GM06990 (cell line): ENCODE data around the gene KRTAP5-2.

Experiments used
- DNase-seq: peaks from one replicate; pipeline ENCODE4 v3.0.0-alpha.2; 2011; ENCODE audit not compliant: insufficient read length; ENCODE audit errors: extremely low read depth
- H3K27me3 ChIP-seq: replicated peaks from 2 replicates; pipeline ENCODE4 v1.6.0; 2011; ENCODE audit warnings: low read length; ENCODE audit not compliant: control insufficient read depth, insufficient read depth
- H3K36me3 ChIP-seq: 2 replicates; pipeline ENCODE4 v1.5.1; 2011; ENCODE audit warnings: low read length; ENCODE audit not compliant: control insufficient read depth, insufficient read depth
- H3K4me3 ChIP-seq: replicated peaks from 2 replicates; pipeline ENCODE4 v1.5.1; 2011; ENCODE audit warnings: low read depth, mild to moderate bottlenecking, control low read depth, low read length
- TF ChIP-seq, protein P1 (sequence below): IDR thresholded peaks from 2 replicates; pipeline ENCODE4 v1.5.1; 2011; ENCODE audit warnings: low read length, control low read depth, mild to moderate bottlenecking, inconsistent platforms; ENCODE audit not compliant: insufficient read depth, poor library complexity, severe bottlenecking

Gene KRTAP5-2

DNA sequence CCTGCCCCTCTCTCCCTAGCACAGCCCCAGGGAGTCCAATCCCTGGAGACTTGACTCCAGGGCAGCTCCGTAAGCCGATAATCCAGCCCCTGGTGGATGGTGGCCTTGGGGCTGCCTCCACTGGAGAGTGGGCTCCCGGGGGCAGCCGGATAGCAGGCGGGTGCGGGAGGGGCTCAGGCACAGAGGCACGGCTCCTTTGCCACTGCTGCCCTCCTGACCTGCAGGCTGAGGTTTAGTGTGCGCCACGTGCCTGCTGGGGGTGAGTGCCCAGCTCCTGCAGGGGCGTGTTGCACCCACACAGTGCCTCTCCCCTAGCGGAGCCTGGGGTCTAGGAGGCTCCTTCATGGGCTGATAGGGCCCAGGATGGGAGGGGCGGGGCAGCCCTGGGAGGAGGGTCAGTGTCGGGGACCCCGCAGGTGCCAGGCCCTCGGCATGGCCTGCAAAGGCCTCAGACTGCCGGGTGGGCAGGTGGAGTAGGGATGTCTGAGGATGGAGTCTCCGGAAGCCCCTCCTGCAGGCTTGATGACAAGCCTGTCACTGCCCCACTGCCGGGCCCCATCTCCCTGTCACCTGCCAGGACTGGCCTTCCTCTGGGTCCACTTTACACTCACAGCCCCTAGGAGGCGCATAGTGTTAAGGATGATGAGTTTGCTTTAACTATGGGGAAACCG, 31.6 kb downstream of the KRTAP5-2 start:
- Histone ChIP-seq H3K36me3 (no peaks in the 10 kb centered on the region), H3K4me3 (no peak overlapping the region), H3K27me3 (no peaks in the 10 kb centered on the region; the same call in none of the 2 replicates)
- DNase-seq, result no peak
- TF ChIP-seq, protein P1, sequence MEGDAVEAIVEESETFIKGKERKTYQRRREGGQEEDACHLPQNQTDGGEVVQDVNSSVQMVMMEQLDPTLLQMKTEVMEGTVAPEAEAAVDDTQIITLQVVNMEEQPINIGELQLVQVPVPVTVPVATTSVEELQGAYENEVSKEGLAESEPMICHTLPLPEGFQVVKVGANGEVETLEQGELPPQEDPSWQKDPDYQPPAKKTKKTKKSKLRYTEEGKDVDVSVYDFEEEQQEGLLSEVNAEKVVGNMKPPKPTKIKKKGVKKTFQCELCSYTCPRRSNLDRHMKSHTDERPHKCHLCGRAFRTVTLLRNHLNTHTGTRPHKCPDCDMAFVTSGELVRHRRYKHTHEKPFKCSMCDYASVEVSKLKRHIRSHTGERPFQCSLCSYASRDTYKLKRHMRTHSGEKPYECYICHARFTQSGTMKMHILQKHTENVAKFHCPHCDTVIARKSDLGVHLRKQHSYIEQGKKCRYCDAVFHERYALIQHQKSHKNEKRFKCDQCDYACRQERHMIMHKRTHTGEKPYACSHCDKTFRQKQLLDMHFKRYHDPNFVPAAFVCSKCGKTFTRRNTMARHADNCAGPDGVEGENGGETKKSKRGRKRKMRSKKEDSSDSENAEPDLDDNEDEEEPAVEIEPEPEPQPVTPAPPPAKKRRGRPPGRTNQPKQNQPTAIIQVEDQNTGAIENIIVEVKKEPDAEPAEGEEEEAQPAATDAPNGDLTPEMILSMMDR, result peak; percentile 36

DNA sequence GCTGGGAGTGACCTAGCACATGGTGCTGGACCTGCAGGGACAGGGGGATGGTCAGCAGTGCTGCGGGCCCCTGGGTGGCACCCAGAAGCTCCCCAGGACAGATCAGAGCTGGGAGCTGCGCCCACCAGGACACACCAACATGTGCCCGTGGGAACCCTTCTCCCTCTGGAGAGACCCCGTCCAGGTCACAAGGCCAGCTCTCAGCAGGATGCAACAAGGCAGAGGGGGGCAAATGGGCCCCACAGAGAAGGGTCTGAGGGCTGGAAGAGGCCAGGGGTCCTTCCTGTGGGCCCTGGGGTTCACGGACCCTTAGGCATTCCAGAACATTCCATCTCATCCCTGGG, 32.2 kb downstream of the KRTAP5-2 start:
- Histone ChIP-seq H3K27me3 (no peaks in the 10 kb centered on the region; the same call in none of the 2 replicates), H3K4me3 (no peak overlapping the region), H3K36me3 (no peaks in the 10 kb centered on the region)
- TF ChIP-seq, protein P1, result no peak
- DNase-seq, result no peak

DNA sequence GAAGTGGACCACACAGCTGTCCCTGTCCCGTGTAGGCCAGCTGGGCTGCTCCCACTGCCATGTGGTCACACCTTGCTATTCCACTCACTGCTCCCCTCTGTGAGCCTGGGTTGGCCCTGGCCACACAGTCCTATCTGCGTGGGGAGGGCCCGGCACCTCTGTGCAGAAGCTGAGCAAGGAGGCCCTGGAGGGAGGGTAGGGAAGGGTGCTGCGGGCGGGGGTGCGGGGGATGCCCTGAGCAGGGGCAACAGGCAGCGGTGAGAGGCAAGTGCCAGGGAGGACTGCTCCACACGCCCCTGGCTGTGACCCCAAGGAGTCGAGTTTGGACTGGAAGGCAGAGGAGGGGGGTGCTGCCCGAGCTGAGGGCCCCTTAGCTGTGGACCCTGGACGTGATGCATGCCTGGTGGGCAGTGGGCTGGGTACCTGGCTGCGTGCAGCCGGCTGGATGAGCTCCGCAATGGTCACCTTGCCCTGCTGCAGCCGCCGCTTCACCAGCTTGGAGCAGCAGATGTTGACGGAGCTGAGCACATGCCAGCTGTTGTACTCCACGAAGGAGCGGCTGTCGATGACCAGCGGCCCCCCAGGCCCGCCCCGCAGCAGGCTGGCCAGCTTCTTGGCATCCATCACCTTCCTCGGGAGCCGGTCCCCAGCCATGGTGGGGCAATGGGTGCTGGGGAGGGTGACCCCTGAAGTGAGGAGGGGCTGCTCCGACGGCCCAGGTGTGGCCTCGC, 32.8 kb downstream of the KRTAP5-2 start:
- no peaks in the 10 kb centered on the region; the same call in none of the 2 replicates for H3K27me3 ChIP-seq
- DNase-seq, result no peak
- H3K36me3 ChIP-seq, result no peaks in the 10 kb centered on the region
- TF ChIP-seq, protein P1, result no peak
- no peak overlapping the region for H3K4me3 ChIP-seq

DNA sequence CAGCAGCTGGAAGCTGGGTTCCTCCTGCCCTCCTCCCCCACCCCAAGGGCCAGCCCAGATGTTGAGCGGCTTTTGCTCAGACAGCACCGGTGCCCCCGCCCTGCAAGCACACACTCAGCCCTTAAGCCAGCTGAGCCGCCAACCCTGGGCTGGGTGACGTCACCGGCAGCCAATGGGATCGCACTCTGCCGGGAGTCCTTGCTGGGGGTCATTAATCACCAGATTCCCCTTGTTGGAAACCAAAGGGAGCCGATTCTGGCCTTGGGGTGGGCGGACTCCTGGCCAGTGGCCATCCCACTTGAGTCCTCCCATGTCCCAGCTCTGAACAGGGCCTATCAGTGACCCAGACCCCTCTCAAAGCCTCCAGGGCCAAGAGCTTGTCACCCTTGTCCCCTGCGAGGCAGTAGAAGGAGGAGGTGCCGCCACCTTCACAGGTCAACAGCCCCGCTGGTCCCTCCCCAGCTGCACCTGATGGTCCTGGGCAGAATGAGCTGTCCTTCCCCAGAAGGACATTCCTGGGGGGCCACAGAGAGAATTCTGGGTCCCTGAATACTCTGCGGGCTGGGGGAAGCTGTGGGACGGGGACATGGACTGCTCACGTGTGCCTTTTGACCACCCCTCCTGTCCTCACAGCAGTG, 33.4 kb downstream of the KRTAP5-2 start:
- Histone ChIP-seq H3K4me3 (no peak overlapping the region), H3K27me3 (no peaks in the 10 kb centered on the region; the same call in none of the 2 replicates), H3K36me3 (no peaks in the 10 kb centered on the region)
- TF ChIP-seq, protein P1, result no peak
- DNase-seq, result no peak

DNA sequence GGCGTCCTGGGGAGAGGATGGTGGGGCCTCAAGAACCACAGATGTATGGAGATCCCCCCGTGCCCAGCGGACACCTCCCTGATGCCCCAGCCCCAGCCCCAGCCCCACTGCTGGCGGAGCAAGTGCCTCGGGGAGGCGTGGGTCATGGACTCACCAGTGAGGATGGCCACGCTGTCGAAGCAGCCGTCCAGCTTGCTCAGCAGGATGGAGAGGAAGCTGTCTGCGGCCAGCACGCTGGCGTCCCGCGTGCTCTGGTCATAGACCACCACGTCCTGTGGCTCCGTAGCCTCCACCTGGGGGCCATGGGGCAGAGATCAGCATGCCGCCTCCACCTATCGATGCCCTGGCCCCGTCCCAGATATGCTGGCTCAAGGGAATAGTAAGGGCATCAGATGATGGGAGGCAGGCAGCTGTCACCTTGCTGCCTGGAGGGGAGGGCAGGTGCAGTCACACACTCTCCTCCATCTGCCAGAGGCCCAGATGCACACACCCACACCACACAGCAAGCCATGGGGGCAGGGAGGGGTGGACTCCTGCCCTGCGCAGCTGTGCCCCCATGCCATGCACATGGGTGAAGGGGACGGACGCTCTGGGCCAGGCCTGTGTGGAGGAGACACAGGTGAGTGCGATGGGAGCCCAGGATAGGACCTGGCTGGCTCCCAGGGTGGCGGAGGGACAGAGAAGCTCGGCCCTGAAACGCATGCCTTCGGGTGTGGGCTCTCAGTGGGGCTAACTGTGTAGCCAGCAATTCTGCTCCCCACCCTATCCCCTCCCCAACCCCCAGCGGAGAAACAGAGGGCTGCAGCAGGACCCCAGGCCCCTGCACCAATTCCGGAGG, 34.2 kb downstream of the KRTAP5-2 start:
- no peaks in the 10 kb centered on the region; the same call in none of the 2 replicates for H3K27me3 ChIP-seq
- no peaks in the 10 kb centered on the region for H3K36me3 ChIP-seq
- H3K4me3 ChIP-seq, result no peak overlapping the region
- TF ChIP-seq, protein P1, result no peak
- DNase-seq, result no peak
